T-helper 22 cell (primary cell): Measurements from ENCODE around the gene LCMT1.
"Not testable (repeated sequence)": the region's sequence is repeated elsewhere in the genome, so short reads cannot be mapped to it uniquely, and the experiment has no call there.

Source experiments
- DNase-seq: peaks from one replicate; pipeline ENCODE4 v3.0.0-alpha.2; 2020; ENCODE audit warnings: low read depth

LCMT1 gene

GRCh38 chr16:25148568-25149215, 37.1 kb downstream of the LCMT1 start:
- no peak for DNase-seq

- DNase-seq = no peak
Measured at GRCh38 chr16:25151996-25152395, 40.5 kb downstream of the LCMT1 start.

- no peak for DNase-seq
Measured at GRCh38 chr16:25155553-25156460, 44.3 kb downstream of the LCMT1 start.

- no peak for DNase-seq
Measured at GRCh38 chr16:25157271-25157875, 45.8 kb downstream of the LCMT1 start.

GRCh38 chr16:25158401-25158800, 46.9 kb downstream of the LCMT1 start:
- DNase-seq = no peak

GRCh38 chr16:25161753-25162367, 50.3 kb downstream of the LCMT1 start:
- DNase-seq = no peak

- DNase-seq = no peak
Measured at GRCh38 chr16:25163683-25164082, 52.1 kb downstream of the LCMT1 start.

GRCh38 chr16:25165284-25165683, 53.7 kb downstream of the LCMT1 start:
- no peak for DNase-seq

GRCh38 chr16:25167920-25168319, 56.4 kb downstream of the LCMT1 start:
- DNase-seq = not testable (repeated sequence)

GRCh38 chr16:25171390-25171789, 59.8 kb downstream of the LCMT1 start:
- DNase-seq = no peak

- no peak for DNase-seq
Measured at GRCh38 chr16:25172831-25173230, 61.3 kb downstream of the LCMT1 start.

- no peak for DNase-seq
Measured at GRCh38 chr16:25174285-25174684, 62.7 kb downstream of the LCMT1 start.

- DNase-seq = no peak
Measured at GRCh38 chr16:25176136-25176535, 64.6 kb downstream of the LCMT1 start.

GRCh38 chr16:25177512-25177830, 65.9 kb downstream of the LCMT1 start:
- DNase-seq = no peak

GRCh38 chr16:25177831-25178688, 66.5 kb downstream of the LCMT1 start:
- no peak for DNase-seq

- DNase-seq = not testable (repeated sequence)
Measured at GRCh38 chr16:25181236-25181635, 69.7 kb downstream of the LCMT1 start.

- DNase-seq = no peak
Measured at GRCh38 chr16:25184771-25185170, 73.2 kb downstream of the LCMT1 start.

GRCh38 chr16:25187491-25187795, 75.9 kb downstream of the LCMT1 start:
- DNase-seq = no peak

GRCh38 chr16:25189305-25189704, 77.8 kb downstream of the LCMT1 start:
- no peak for DNase-seq

- no peak for DNase-seq
Measured at GRCh38 chr16:25192096-25192495, 80.6 kb downstream of the LCMT1 start.

GRCh38 chr16:25194273-25194878, 82.8 kb downstream of the LCMT1 start:
- no peak for DNase-seq

- DNase-seq = no peak
Measured at GRCh38 chr16:25198021-25198420, 86.5 kb downstream of the LCMT1 start.
